Measurements from ENCODE around the gene RPS19BP1.

Gene RPS19BP1

DNA sequence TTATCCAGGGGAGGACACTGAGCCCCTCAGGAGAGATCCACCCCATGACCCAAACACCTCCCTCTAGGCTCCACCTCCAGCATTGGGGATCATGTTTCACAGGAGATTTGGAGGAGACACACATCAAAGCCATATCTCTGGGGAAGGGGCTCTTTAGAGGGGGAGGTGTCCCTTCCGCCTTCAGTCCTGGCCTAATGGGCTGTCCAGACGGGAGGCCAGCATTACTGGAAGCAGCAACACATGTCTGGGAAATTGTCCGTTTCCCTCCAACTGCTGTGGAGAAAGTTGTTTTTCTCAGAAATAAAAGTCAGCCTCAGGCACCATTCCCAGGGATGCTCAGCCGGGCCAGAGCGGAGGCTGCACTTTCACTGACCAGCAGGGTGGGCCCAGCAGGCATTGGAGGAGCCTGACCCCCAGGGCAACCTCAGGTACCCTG is 47.5 kb upstream of the RPS19BP1 start:
- Histone ChIP-seq H3K4me3 (ENCODE audit: low read depth in 1 of 2, low read length in 2 of 2) (no peak overlapping the region), H4K20me1 (ENCODE audit: insufficient read depth, low read length) (peaks cover 6% of the 10 kb centered on the region; the same call in 1 of the 2 replicates), H3K9ac (ENCODE audit: low read depth, low read length) (no peak overlapping the region), H3K79me2 (ENCODE audit: insufficient read depth, low read length) (no peaks in the 10 kb centered on the region), H3K27me3 (ENCODE audit: insufficient read depth, low read length, poor library complexity) (no peaks in the 10 kb centered on the region), H2AFZ (ENCODE audit: low read depth, low read length) (no peak overlapping the region), H3K4me2 (ENCODE audit: insufficient read depth, low read length) (no peak overlapping the region), H3K27ac (ENCODE audit: low read length) (no peak overlapping the region), H3K4me1 (ENCODE audit: insufficient read depth, low read length) (no peaks in the 10 kb centered on the region), H3K9me3 (ENCODE audit: insufficient read depth, low read length, severe bottlenecking) (no peaks in the 10 kb centered on the region), H3K36me3 (ENCODE audit: insufficient read depth, low read length) (no peaks in the 10 kb centered on the region)
- DNase-seq (no peak), ATAC-seq (ENCODE audit: insufficient read depth, low read depth) (no peak)
- no peak for TF ChIP-seq EZH2 (IDR thresholded peaks at IDR 0.05; ENCODE audit: borderline replicate concordance, low read depth, low read length, severe bottlenecking)
- TF ChIP-seq, protein P1, sequence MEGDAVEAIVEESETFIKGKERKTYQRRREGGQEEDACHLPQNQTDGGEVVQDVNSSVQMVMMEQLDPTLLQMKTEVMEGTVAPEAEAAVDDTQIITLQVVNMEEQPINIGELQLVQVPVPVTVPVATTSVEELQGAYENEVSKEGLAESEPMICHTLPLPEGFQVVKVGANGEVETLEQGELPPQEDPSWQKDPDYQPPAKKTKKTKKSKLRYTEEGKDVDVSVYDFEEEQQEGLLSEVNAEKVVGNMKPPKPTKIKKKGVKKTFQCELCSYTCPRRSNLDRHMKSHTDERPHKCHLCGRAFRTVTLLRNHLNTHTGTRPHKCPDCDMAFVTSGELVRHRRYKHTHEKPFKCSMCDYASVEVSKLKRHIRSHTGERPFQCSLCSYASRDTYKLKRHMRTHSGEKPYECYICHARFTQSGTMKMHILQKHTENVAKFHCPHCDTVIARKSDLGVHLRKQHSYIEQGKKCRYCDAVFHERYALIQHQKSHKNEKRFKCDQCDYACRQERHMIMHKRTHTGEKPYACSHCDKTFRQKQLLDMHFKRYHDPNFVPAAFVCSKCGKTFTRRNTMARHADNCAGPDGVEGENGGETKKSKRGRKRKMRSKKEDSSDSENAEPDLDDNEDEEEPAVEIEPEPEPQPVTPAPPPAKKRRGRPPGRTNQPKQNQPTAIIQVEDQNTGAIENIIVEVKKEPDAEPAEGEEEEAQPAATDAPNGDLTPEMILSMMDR (IDR thresholded peaks at IDR 0.05; ENCODE audit: borderline replicate concordance, extremely low read depth, low read length, poor library complexity, severe bottlenecking): no peak

DNA sequence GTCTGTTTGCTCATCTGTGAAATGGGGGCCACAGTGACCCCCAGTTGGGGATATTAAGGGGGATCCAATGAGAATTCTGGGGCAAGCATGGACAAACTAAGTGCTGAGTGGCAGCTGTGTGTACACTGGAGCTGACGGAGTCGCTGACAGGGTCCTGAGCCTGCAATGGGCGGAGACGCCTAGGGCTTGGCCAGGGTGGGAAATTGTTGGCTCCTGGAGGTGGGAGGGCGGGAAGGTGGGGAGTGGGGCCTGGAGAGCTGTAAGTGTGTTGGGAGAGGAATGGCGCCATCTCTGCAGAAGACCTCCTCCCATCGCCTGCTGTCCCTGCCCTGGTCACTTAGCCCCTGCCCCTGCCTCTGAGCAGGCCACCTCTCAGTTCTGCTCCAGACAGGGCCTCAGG is 45.4 kb upstream of the RPS19BP1 start:
- H2AFZ ChIP-seq (ENCODE audit: low read depth, low read length): no peak overlapping the region
- TF ChIP-seq EZH2 (IDR thresholded peaks at IDR 0.05; ENCODE audit: borderline replicate concordance, low read depth, low read length, severe bottlenecking): no peak
- TF ChIP-seq, protein P1 (IDR thresholded peaks at IDR 0.05; ENCODE audit: borderline replicate concordance, extremely low read depth, low read length, poor library complexity, severe bottlenecking): no peak
- no peak overlapping the region for H3K27ac ChIP-seq (ENCODE audit: low read length)
- H3K4me1 ChIP-seq (ENCODE audit: insufficient read depth, low read length): no peaks in the 10 kb centered on the region
- no peaks in the 10 kb centered on the region for H3K27me3 ChIP-seq (ENCODE audit: insufficient read depth, low read length, poor library complexity)
- no peaks in the 10 kb centered on the region for H3K36me3 ChIP-seq (ENCODE audit: insufficient read depth, low read length)
- peaks cover 6% of the 10 kb centered on the region; the same call in 1 of the 2 replicates for H4K20me1 ChIP-seq (ENCODE audit: insufficient read depth, low read length)
- no peak for ATAC-seq (ENCODE audit: insufficient read depth, low read depth)
- no peaks in the 10 kb centered on the region for H3K79me2 ChIP-seq (ENCODE audit: insufficient read depth, low read length)
- no peak overlapping the region for H3K9ac ChIP-seq (ENCODE audit: low read depth, low read length)
- H3K9me3 ChIP-seq (ENCODE audit: insufficient read depth, low read length, severe bottlenecking): no peaks in the 10 kb centered on the region
- H3K4me2 ChIP-seq (ENCODE audit: insufficient read depth, low read length): no peak overlapping the region
- no peak for DNase-seq
- H3K4me3 ChIP-seq (ENCODE audit: low read depth in 1 of 2, low read length in 2 of 2): no peak overlapping the region

DNA sequence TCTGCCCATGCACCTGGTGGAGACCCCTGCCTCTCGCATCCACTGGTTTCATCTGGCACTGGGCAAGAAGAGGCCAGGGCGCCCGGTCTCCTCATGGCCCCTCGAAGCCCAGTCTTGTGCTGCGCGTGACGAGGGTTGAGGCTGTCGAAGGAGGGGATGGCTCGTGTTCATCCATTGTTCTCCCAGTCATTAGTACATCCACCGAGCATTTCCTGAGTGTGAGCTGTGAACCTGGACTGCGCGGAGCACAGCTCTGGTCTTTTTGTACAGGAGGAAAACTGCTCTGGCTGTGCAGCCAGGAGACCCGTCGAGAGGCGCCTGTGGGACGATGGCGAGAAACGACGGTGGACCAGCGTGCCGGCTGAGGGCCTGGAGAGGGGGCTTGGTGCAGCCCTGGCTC is 44.8 kb upstream of the RPS19BP1 start:
- ATAC-seq (ENCODE audit: insufficient read depth, low read depth): no peak
- TF ChIP-seq, protein P1 (IDR thresholded peaks at IDR 0.05; ENCODE audit: borderline replicate concordance, extremely low read depth, low read length, poor library complexity, severe bottlenecking): no peak
- TF ChIP-seq EZH2 (IDR thresholded peaks at IDR 0.05; ENCODE audit: borderline replicate concordance, low read depth, low read length, severe bottlenecking): no peak
- Histone ChIP-seq H3K27me3 (ENCODE audit: insufficient read depth, low read length, poor library complexity) (no peaks in the 10 kb centered on the region), H3K36me3 (ENCODE audit: insufficient read depth, low read length) (no peaks in the 10 kb centered on the region), H4K20me1 (ENCODE audit: insufficient read depth, low read length) (peaks cover 6% of the 10 kb centered on the region; the same call in 1 of the 2 replicates), H3K79me2 (ENCODE audit: insufficient read depth, low read length) (no peaks in the 10 kb centered on the region), H2AFZ (ENCODE audit: low read depth, low read length) (no peak overlapping the region), H3K9ac (ENCODE audit: low read depth, low read length) (no peak overlapping the region), H3K27ac (ENCODE audit: low read length) (no peak overlapping the region), H3K9me3 (ENCODE audit: insufficient read depth, low read length, severe bottlenecking) (no peaks in the 10 kb centered on the region), H3K4me1 (ENCODE audit: insufficient read depth, low read length) (no peaks in the 10 kb centered on the region), H3K4me2 (ENCODE audit: insufficient read depth, low read length) (no peak overlapping the region), H3K4me3 (ENCODE audit: low read depth in 1 of 2, low read length in 2 of 2) (no peak overlapping the region)
- no peak for DNase-seq

DNA sequence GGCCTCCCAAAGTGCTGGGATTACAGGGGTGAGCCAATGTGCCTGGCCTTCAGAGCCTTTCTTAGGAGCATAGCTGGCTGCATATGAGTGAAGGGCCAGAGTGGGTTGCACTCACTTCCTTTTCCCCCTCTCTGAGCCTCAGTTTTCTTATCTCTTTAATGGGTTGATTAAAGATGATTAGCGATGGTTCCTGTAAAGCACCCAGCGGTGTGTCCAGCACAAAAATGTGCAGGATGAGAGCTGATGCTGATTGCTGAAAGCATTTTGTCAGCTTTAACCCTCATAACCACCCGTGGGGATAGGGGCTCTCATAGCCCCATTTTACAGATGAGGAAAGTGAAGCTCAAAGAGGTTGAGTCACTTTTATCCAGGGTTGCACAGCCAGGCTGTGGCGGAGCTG is 43.5 kb upstream of the RPS19BP1 start:
- no peaks in the 10 kb centered on the region for H3K27me3 ChIP-seq (ENCODE audit: insufficient read depth, low read length, poor library complexity)
- no peak for ATAC-seq (ENCODE audit: insufficient read depth, low read depth)
- TF ChIP-seq, protein P1 (IDR thresholded peaks at IDR 0.05; ENCODE audit: borderline replicate concordance, extremely low read depth, low read length, poor library complexity, severe bottlenecking): no peak
- no peak for TF ChIP-seq EZH2 (IDR thresholded peaks at IDR 0.05; ENCODE audit: borderline replicate concordance, low read depth, low read length, severe bottlenecking)

More for the DNA sequence above, 43.5 kb upstream of the RPS19BP1 start:
- H4K20me1 ChIP-seq (ENCODE audit: insufficient read depth, low read length): peaks cover 6% of the 10 kb centered on the region; the same call in 1 of the 2 replicates
- H3K27ac ChIP-seq (ENCODE audit: low read length): no peak overlapping the region
- H3K4me2 ChIP-seq (ENCODE audit: insufficient read depth, low read length): no peak overlapping the region
- no peak overlapping the region for H3K4me3 ChIP-seq (ENCODE audit: low read depth in 1 of 2, low read length in 2 of 2)
- H2AFZ ChIP-seq (ENCODE audit: low read depth, low read length): no peak overlapping the region
- no peaks in the 10 kb centered on the region for H3K79me2 ChIP-seq (ENCODE audit: insufficient read depth, low read length)
- no peak for DNase-seq
- no peaks in the 10 kb centered on the region for H3K36me3 ChIP-seq (ENCODE audit: insufficient read depth, low read length)
- H3K4me1 ChIP-seq (ENCODE audit: insufficient read depth, low read length): no peaks in the 10 kb centered on the region
- H3K9ac ChIP-seq (ENCODE audit: low read depth, low read length): no peak overlapping the region
- H3K9me3 ChIP-seq (ENCODE audit: insufficient read depth, low read length, severe bottlenecking): no peaks in the 10 kb centered on the region

Data from DND-41 (cell line).